NT2/D1 (cell line): ENCODE results near the gene USP17L29.
"Not testable (repeated sequence)": the region's sequence is repeated elsewhere in the genome, so short reads cannot be mapped to it uniquely, and the experiment has no call there.

Experiments
- SUZ12 ChIP-seq: IDR thresholded peaks from 2 replicates; pipeline ENCODE4 v1.6.1; 2011; ENCODE audit not compliant: insufficient read length, insufficient read depth; ENCODE audit errors: extremely low read depth
- YY1 ChIP-seq: IDR thresholded peaks from 2 replicates; pipeline ENCODE4 v1.6.1; 2011; ENCODE audit not compliant: insufficient read length, insufficient read depth
- ZNF274 ChIP-seq: IDR thresholded peaks from 2 replicates; pipeline ENCODE4 v1.6.1; 2011; ENCODE audit warnings: mild to moderate bottlenecking, low read depth, low read length

GRCh38 chr4:9348593-9348992 is 4.8 kb upstream of the USP17L29 start, which contains the start of gene USP17L28:
- TF ChIP-seq YY1, ZNF274, SUZ12: not testable (repeated sequence)
